ENCODE measurements around the gene LGI1. TPM values are rescaled to one million over a fixed set of nuclear protein-coding genes. Genes with fewer than 3 reads are reported as not detected.

The LGI1 gene
- total RNA-seq, 1 donor from 2014 or later = not detected

GRCh38 chr10:93726024-93726423 lies 31.7 kb upstream of the LGI1 start:
- DNase-seq = no peak
- TF ChIP-seq CTCF (IDR thresholded peaks at IDR 0.05; ENCODE audit: borderline replicate concordance) = no peak
- Histone ChIP-seq H3K4me3 (no peak overlapping the region), H3K9me3 (replicated peaks) (no peaks in the 10 kb centered on the region), H3K36me3 (no peaks in the 10 kb centered on the region), H3K27ac (replicated peaks) (no peak overlapping the region), H3K4me1 (no peaks in the 10 kb centered on the region), H3K27me3 (ENCODE audit: low read depth) (peaks cover 54% of the 10 kb centered on the region)
- intact Hi-C loops (cut with micrococcal nuclease) = no loop called here

- H3K27me3 ChIP-seq (ENCODE audit: low read depth) = peaks cover 9% of the 10 kb centered on the region
- peaks cover 5% of the 10 kb centered on the region for H3K9me3 ChIP-seq (replicated peaks)
- intact Hi-C loops (cut with micrococcal nuclease) = no loop called here
- H3K4me1 ChIP-seq = no peaks in the 10 kb centered on the region
- H3K27ac ChIP-seq (replicated peaks) = no peak overlapping the region
- H3K4me3 ChIP-seq = no peak overlapping the region
- no peak for DNase-seq
- no peaks in the 10 kb centered on the region for H3K36me3 ChIP-seq
- no peak for TF ChIP-seq CTCF (IDR thresholded peaks at IDR 0.05; ENCODE audit: borderline replicate concordance)
Measured at GRCh38 chr10:93741367-93741766, 16.4 kb upstream of the LGI1 start.

- Histone ChIP-seq H3K36me3 (no peaks in the 10 kb centered on the region), H3K4me3 (no peak overlapping the region), H3K27me3 (ENCODE audit: low read depth) (peaks cover 9% of the 10 kb centered on the region), H3K4me1 (no peaks in the 10 kb centered on the region), H3K9me3 (replicated peaks) (peaks cover 5% of the 10 kb centered on the region), H3K27ac (replicated peaks) (no peak overlapping the region)
- intact Hi-C loops (cut with micrococcal nuclease) = no loop called here
- DNase-seq = no peak
- TF ChIP-seq CTCF (IDR thresholded peaks at IDR 0.05; ENCODE audit: borderline replicate concordance) = no peak
Measured at GRCh38 chr10:93742633-93743349, 14.9 kb upstream of the LGI1 start.

- no peaks in the 10 kb centered on the region for H3K9me3 ChIP-seq (replicated peaks)
- TF ChIP-seq CTCF (IDR thresholded peaks at IDR 0.05; ENCODE audit: borderline replicate concordance) = no peak
- H3K27ac ChIP-seq (replicated peaks) = no peak overlapping the region
- H3K27me3 ChIP-seq (ENCODE audit: low read depth) = peaks cover 3% of the 10 kb centered on the region
- H3K4me3 ChIP-seq = no peak overlapping the region
- H3K4me1 ChIP-seq = no peaks in the 10 kb centered on the region
- intact Hi-C loops (cut with micrococcal nuclease) = no loop called here
- no peak for DNase-seq
- H3K36me3 ChIP-seq = no peaks in the 10 kb centered on the region
Measured at GRCh38 chr10:93745408-93746065, 12.2 kb upstream of the LGI1 start.

- H3K4me1 ChIP-seq = peaks cover 1% of the 10 kb centered on the region
- no peak for DNase-seq
- intact Hi-C loops (cut with micrococcal nuclease) = no loop called here
Measured at GRCh38 chr10:93746844-93747284, 10.9 kb upstream of the LGI1 start.

More at GRCh38 chr10:93746844-93747284, 10.9 kb upstream of the LGI1 start:
- H3K27ac ChIP-seq (replicated peaks) = no peak overlapping the region
- no peaks in the 10 kb centered on the region for H3K9me3 ChIP-seq (replicated peaks)
- no peaks in the 10 kb centered on the region for H3K36me3 ChIP-seq
- H3K4me3 ChIP-seq = no peak overlapping the region
- TF ChIP-seq CTCF (IDR thresholded peaks at IDR 0.05; ENCODE audit: borderline replicate concordance) = no peak
- peaks cover 12% of the 10 kb centered on the region for H3K27me3 ChIP-seq (ENCODE audit: low read depth)
